ENCODE data around the gene TIPIN. TPM values are rescaled to one million over a fixed set of nuclear protein-coding genes. Genes with fewer than 3 reads are reported as not detected.

TIPIN gene
- polyA plus RNA-seq, 3 donors, result 1.4 to 4.0 (median 3.7) TPM

DNA sequence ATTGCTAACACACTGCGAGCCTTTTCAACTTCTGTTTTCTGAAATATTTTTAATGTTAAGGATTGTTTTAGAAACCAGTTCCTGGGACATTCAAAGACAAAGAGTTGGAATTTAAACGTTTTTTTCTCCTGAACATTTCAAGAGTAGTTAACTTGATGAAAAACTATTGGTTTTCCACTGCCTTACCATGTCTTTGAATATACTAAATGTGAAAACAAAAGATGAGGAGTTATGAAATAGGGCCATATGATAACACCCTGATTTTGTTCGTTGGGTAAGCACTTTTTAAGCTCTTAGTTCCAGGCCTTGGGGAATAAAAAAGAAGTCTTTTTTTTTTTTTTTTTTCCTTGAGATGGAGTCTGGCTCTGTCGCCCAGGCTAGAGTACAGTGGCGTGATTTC lies 60.3 kb downstream of the TIPIN start:
- TF ChIP-seq, protein P1, sequence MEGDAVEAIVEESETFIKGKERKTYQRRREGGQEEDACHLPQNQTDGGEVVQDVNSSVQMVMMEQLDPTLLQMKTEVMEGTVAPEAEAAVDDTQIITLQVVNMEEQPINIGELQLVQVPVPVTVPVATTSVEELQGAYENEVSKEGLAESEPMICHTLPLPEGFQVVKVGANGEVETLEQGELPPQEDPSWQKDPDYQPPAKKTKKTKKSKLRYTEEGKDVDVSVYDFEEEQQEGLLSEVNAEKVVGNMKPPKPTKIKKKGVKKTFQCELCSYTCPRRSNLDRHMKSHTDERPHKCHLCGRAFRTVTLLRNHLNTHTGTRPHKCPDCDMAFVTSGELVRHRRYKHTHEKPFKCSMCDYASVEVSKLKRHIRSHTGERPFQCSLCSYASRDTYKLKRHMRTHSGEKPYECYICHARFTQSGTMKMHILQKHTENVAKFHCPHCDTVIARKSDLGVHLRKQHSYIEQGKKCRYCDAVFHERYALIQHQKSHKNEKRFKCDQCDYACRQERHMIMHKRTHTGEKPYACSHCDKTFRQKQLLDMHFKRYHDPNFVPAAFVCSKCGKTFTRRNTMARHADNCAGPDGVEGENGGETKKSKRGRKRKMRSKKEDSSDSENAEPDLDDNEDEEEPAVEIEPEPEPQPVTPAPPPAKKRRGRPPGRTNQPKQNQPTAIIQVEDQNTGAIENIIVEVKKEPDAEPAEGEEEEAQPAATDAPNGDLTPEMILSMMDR (IDR thresholded peaks at IDR 0.05), result no peak
- H3K4me1 Mint-ChIP-seq, result peaks cover 29% of the 10 kb centered on the region
- no peak for DNase-seq
- intact Hi-C loops (cut with micrococcal nuclease), result no loop called here
- Histone ChIP-seq H3K36me3 (replicated peaks in 1 of 2; ENCODE audit: control insufficient read depth in 1 of 2, insufficient read depth in 2 of 2, low read length in 2 of 2) (peaks cover 11 to 31% of the 10 kb centered on the region in 2 donors), H3K4me1 (ENCODE audit: control insufficient read depth in 1 of 2, insufficient read depth in 2 of 2, low read length in 2 of 2) (peaks cover 18 to 28% of the 10 kb centered on the region in 2 donors), H3K9me3 (replicated peaks in 1 of 2; ENCODE audit: control insufficient read depth in 1 of 2, insufficient read depth in 1 of 2, low read length in 2 of 2) (no peaks in the 10 kb centered on the region), H3K27ac (ENCODE audit: low read depth in 1 of 2, low read length in 2 of 2) (no peak overlapping the region), H4K20me1 (ENCODE audit: insufficient read depth, low read length) (peaks cover 3% of the 10 kb centered on the region), H3K79me2 (ENCODE audit: insufficient read depth, low read length) (peaks cover 43% of the 10 kb centered on the region), H3K9ac (ENCODE audit: insufficient read depth, low read length, poor library complexity, severe bottlenecking) (no peak overlapping the region), H3K4me3 (replicated peaks in 1 of 3; ENCODE audit: low read depth in 2 of 3, low read length in 3 of 3) (no peak overlapping the region), H2AFZ (ENCODE audit: insufficient read depth, low read depth, low read length, poor library complexity, severe bottlenecking) (no peak overlapping the region), H3K27me3 (ENCODE audit: control insufficient read depth in 2 of 2, insufficient read depth in 2 of 2, low read length in 2 of 2) (no peaks in the 10 kb centered on the region), H3K4me2 (replicated peaks; ENCODE audit: extremely low read depth, low read length, poor library complexity, severe bottlenecking) (no peak overlapping the region)
- no peak overlapping the region for H3K27ac Mint-ChIP-seq
- H3K27me3 Mint-ChIP-seq (ENCODE audit: low read depth in 3 of 3), result peaks cover 0 to 3% (median 0%) of the 10 kb centered on the region in 3 donors
- H3K4me3 Mint-ChIP-seq, result no peak overlapping the region
- H3K36me3 Mint-ChIP-seq, result peaks cover 23 to 26% of the 10 kb centered on the region in 2 donors
- WGBS (ENCODE audit: insufficient coverage), result no CpG with 5 or more reads among the region's 5 CpGs
- H3K9me3 Mint-ChIP-seq, result no peaks in the 10 kb centered on the region

DNA sequence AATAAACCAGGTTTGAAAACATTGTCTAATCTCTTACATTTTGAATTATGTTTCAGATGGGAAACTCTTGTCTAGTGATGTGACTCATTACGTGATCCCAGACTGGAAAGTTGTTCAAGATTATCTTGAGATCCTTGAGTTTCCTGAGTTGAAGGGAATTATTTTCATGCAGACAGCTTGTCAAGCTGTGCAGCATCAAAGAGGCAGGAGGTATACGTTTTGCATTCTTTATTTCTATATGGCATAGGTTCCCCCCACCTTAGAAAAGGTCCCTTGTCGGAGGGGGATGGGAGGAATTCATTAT lies 61.6 kb downstream of the TIPIN start:
- peaks cover 0 to 3% (median 0%) of the 10 kb centered on the region in 3 donors for H3K27me3 Mint-ChIP-seq (ENCODE audit: low read depth in 3 of 3)
- peaks cover 14 to 16% of the 10 kb centered on the region in 2 donors for H3K36me3 Mint-ChIP-seq
- H3K9me3 ChIP-seq (replicated peaks in 1 of 2; ENCODE audit: control insufficient read depth in 1 of 2, insufficient read depth in 1 of 2, low read length in 2 of 2), result no peaks in the 10 kb centered on the region
- peak overlapping the region in 1 of 3 experiments; percentile 80 for H3K4me3 ChIP-seq (replicated peaks in 1 of 3; ENCODE audit: low read depth in 2 of 3, low read length in 3 of 3)
- peak overlapping the region in 2 of 7 donors; percentile 63 to 79 for H3K27ac Mint-ChIP-seq
- peaks cover 29% of the 10 kb centered on the region for H3K4me1 Mint-ChIP-seq
- peak overlapping the region in 1 of 2 donors; percentile 86 for H3K27ac ChIP-seq (ENCODE audit: low read depth in 1 of 2, low read length in 2 of 2)
- intact Hi-C loops (cut with micrococcal nuclease), result no loop called here
- H2AFZ ChIP-seq (ENCODE audit: insufficient read depth, low read depth, low read length, poor library complexity, severe bottlenecking), result peak overlapping the region; percentile 91
- H3K27me3 ChIP-seq (ENCODE audit: control insufficient read depth in 2 of 2, insufficient read depth in 2 of 2, low read length in 2 of 2), result no peaks in the 10 kb centered on the region
- DNase-seq, result no peak
- H4K20me1 ChIP-seq (ENCODE audit: insufficient read depth, low read length), result peaks cover 3% of the 10 kb centered on the region
- peaks cover 18 to 28% of the 10 kb centered on the region in 2 donors for H3K4me1 ChIP-seq (ENCODE audit: control insufficient read depth in 1 of 2, insufficient read depth in 2 of 2, low read length in 2 of 2)
- peaks cover 8 to 21% of the 10 kb centered on the region in 2 donors for H3K36me3 ChIP-seq (replicated peaks in 1 of 2; ENCODE audit: control insufficient read depth in 1 of 2, insufficient read depth in 2 of 2, low read length in 2 of 2)
- WGBS (ENCODE audit: insufficient coverage), result no CpG with 5 or more reads among the region's 3 CpGs
- peaks cover 43% of the 10 kb centered on the region for H3K79me2 ChIP-seq (ENCODE audit: insufficient read depth, low read length)
- no peaks in the 10 kb centered on the region for H3K9me3 Mint-ChIP-seq
- no peak overlapping the region for H3K4me2 ChIP-seq (replicated peaks; ENCODE audit: extremely low read depth, low read length, poor library complexity, severe bottlenecking)
- H3K9ac ChIP-seq (ENCODE audit: insufficient read depth, low read length, poor library complexity, severe bottlenecking), result peak overlapping the region; percentile 80
- TF ChIP-seq, protein P1 (IDR thresholded peaks at IDR 0.05), result no peak
- peak overlapping the region in 1 of 2 donors; percentile 90 for H3K4me3 Mint-ChIP-seq

Measured in CD14-positive monocyte (primary cell).